ENCODE data around the gene PPP1R36. TPM values are rescaled to one million over a fixed set of nuclear protein-coding genes. Genes with fewer than 3 reads are reported as not detected.
A peak's percentile ranks its signal among the peaks of the same experiment; 100 is the strongest.
"Not testable (repeated sequence)": the region's sequence is repeated elsewhere in the genome, so short reads cannot be mapped to it uniquely, and the experiment has no call there.

PPP1R36 gene
- total RNA-seq, 4 donors from 2014 or later, result 0.59 to 7.6 (median 4.4) TPM

DNA sequence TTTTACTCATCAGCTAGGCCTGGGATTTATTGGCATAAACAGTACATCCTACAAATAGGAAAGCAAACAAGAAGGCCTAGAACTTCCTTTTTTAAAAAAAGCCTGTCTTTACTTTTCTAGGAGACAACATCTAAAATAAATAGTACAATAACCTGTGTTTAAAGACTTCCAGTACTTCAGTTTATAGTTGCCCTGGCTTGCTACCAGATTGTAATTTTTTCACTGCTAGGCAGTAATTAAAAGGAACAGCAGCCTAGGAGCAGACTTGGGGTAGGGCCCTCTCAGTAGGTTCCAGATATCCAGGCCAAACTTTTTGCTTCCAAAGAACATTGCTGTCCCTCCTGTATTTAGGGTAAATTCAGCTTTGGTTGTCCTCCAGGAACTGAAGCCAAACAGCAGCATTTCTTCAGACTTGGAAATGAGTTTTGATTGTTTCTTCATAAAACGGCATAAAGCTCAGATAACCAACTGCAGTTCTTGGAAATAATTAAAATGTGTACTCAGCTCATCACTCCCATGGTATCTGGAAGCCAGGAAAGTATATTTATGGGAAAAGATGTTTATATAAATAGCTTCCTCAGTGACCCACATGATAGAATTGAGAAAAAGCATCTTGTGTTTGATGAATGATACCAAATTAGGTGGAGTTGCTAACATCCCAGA, 61.7 kb downstream of the PPP1R36 start:
- peaks cover 0 to 26% (median 0%) of the 10 kb centered on the region in 4 donors for H3K4me1 ChIP-seq
- H3K36me3 ChIP-seq, result no peaks in the 10 kb centered on the region
- H3K9me3 ChIP-seq, result no peaks in the 10 kb centered on the region
- H3K27ac ChIP-seq, result peak overlapping the region in 2 of 4 donors; percentile 46 to 65
- WGBS, 2 donors, result 23% methylated on average over 1 of the region's 1 CpG
- DNase-seq (ENCODE audit: low spot score in 2 of 2), result peak in 1 of 2 donors; percentile 7
- H3K4me3 ChIP-seq, result no peak overlapping the region
- H3K27me3 ChIP-seq, result no peaks in the 10 kb centered on the region
- TF ChIP-seq, protein P1, sequence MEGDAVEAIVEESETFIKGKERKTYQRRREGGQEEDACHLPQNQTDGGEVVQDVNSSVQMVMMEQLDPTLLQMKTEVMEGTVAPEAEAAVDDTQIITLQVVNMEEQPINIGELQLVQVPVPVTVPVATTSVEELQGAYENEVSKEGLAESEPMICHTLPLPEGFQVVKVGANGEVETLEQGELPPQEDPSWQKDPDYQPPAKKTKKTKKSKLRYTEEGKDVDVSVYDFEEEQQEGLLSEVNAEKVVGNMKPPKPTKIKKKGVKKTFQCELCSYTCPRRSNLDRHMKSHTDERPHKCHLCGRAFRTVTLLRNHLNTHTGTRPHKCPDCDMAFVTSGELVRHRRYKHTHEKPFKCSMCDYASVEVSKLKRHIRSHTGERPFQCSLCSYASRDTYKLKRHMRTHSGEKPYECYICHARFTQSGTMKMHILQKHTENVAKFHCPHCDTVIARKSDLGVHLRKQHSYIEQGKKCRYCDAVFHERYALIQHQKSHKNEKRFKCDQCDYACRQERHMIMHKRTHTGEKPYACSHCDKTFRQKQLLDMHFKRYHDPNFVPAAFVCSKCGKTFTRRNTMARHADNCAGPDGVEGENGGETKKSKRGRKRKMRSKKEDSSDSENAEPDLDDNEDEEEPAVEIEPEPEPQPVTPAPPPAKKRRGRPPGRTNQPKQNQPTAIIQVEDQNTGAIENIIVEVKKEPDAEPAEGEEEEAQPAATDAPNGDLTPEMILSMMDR (IDR thresholded peaks at IDR 0.05), result no peak
- no peak for TF ChIP-seq POLR2A (IDR thresholded peaks at IDR 0.05)
- TF ChIP-seq EP300 (IDR thresholded peaks at IDR 0.05), result no peak

DNA sequence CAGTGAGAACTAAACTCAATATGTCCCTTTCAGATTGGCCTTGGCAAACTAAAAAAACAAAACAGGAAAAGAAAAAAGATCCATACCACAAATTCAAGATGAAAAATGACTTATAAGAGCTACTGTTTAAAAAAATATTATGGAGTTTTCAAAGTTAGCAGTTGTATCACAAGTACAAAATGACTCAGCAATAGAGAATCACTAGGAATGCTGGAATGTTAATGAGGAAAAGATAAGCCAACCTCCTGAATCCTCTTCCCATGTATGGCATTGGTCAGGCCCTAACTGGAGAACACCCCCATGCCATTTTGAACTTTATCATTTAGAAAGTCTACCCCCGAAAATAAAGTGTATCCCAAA, 62.2 kb downstream of the PPP1R36 start:
- 74 to 80% methylated on average over 1 of the region's 1 CpG for WGBS, 2 donors
- Histone ChIP-seq H3K9me3 (no peaks in the 10 kb centered on the region), H3K36me3 (no peaks in the 10 kb centered on the region), H3K4me3 (no peak overlapping the region), H3K4me1 (peaks cover 0 to 26% (median 0%) of the 10 kb centered on the region in 4 donors), H3K27me3 (no peaks in the 10 kb centered on the region), H3K27ac (peak overlapping the region in 2 of 4 donors; percentile 46 to 65)
- no peak for DNase-seq (ENCODE audit: low spot score in 2 of 2)
- TF ChIP-seq POLR2A (IDR thresholded peaks at IDR 0.05), result no peak
- TF ChIP-seq EP300 (IDR thresholded peaks at IDR 0.05), result no peak
- TF ChIP-seq, protein P1 (IDR thresholded peaks at IDR 0.05), result no peak

DNA sequence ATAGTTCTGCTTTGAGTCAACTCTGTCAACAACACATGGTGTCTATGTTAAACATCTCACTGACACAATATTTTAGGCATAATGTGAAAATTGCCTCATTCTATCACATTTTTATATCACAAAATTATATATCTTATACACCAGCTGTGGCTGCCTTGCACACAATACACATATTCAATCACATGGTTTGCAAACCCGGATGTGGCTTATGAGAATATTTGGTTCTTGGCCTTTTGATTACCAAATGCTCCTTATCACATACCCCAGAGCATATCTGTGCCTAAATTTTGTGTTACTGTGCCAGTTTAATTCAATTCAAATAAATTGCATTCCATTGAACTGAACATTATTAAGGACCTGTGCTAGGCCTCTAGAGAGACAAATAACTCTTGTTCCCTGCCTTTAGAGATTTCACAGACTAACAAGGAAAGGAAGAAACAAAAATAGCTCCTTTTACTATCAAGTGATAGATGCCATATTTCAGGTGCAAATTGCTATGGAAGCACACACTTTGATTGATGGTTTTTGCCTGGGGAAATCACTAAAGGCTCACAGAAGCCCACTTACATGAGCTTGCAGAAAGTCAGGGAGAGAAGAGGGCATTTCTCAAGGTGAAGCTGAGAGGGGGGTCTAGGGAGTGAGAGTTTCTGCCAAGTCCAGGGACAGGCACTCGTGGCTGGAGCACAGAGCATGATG, 63.4 kb downstream of the PPP1R36 start:
- Histone ChIP-seq H3K27me3 (no peaks in the 10 kb centered on the region), H3K27ac (no peak overlapping the region), H3K4me3 (no peak overlapping the region), H3K36me3 (no peaks in the 10 kb centered on the region), H3K9me3 (no peaks in the 10 kb centered on the region), H3K4me1 (peaks cover 0 to 26% (median 0%) of the 10 kb centered on the region in 4 donors)
- TF ChIP-seq EP300 (IDR thresholded peaks at IDR 0.05), result no peak
- no peak for TF ChIP-seq POLR2A (IDR thresholded peaks at IDR 0.05)
- TF ChIP-seq, protein P1 (IDR thresholded peaks at IDR 0.05), result no peak
- no peak for DNase-seq (ENCODE audit: low spot score in 2 of 2)
- WGBS, 2 donors, result 57 to 71% methylated on average over 2 of the region's 2 CpGs

DNA sequence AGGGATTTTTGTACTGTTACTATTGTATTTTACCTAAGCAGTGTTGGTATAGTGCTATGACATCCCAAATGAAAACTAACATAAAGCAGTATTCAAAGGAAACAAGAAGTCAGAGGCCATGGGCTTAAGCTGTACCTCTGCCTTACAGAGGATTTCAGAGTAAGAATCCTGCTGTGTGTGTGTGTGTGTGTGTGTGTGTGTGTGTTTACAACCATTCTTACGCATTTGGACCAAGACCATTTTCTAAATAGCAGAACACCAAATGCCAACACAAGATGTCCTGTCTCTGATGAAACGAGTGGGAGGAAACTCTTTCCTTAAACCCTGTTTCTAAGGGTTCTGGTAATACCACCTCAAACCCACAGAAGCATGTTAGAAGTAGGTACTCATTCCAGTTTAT, 64.4 kb downstream of the PPP1R36 start:
- Histone ChIP-seq H3K9me3 (no peaks in the 10 kb centered on the region), H3K27me3 (no peaks in the 10 kb centered on the region), H3K27ac (no peak overlapping the region), H3K36me3 (no peaks in the 10 kb centered on the region), H3K4me1 (peaks cover 0 to 26% (median 0%) of the 10 kb centered on the region in 4 donors), H3K4me3 (no peak overlapping the region)
- WGBS, 2 donors, result 65 to 84% methylated on average over 2 of the region's 2 CpGs
- DNase-seq (ENCODE audit: low spot score in 2 of 2), result no peak
- TF ChIP-seq EP300 (IDR thresholded peaks at IDR 0.05) (no peak), POLR2A (IDR thresholded peaks at IDR 0.05) (no peak)
- TF ChIP-seq, protein P1 (IDR thresholded peaks at IDR 0.05), result no peak

DNA sequence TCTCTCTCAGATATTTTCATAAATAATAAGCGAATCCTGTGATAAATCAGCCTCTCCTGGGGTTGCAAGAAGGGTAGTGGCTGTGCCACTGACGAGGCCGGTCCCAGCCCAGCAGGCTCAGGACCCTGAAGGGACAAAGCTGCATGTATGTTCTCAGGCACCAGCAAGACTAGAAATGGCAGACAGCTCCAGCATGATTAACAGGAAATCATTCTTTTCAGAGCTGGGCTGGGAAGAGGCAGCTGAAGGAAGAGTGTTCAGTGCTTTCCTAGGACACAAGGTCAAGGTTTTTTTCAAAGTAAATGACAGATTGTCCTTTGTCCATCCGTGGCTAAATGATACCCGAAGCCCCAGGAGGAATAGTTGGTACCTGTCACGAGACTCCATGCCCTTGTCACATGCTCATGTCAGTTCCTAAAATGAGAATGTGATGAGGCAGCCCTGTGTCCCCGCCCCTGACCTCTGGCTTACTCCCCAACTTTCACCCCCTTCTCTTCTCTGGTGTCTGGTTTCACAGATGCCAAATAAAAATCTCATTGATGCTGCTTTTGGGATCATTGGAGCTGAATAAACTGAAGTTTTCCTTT, 65.1 kb downstream of the PPP1R36 start:
- Histone ChIP-seq H3K4me3 (no peak overlapping the region), H3K27ac (no peak overlapping the region), H3K36me3 (no peaks in the 10 kb centered on the region), H3K9me3 (no peaks in the 10 kb centered on the region), H3K4me1 (peaks cover 0 to 26% (median 0%) of the 10 kb centered on the region in 4 donors), H3K27me3 (no peaks in the 10 kb centered on the region)
- no peak for DNase-seq (ENCODE audit: low spot score in 2 of 2)
- WGBS, 2 donors, result 43 to 45% methylated on average over 7 of the region's 7 CpGs
- TF ChIP-seq, protein P1 (IDR thresholded peaks at IDR 0.05), result no peak

DNA sequence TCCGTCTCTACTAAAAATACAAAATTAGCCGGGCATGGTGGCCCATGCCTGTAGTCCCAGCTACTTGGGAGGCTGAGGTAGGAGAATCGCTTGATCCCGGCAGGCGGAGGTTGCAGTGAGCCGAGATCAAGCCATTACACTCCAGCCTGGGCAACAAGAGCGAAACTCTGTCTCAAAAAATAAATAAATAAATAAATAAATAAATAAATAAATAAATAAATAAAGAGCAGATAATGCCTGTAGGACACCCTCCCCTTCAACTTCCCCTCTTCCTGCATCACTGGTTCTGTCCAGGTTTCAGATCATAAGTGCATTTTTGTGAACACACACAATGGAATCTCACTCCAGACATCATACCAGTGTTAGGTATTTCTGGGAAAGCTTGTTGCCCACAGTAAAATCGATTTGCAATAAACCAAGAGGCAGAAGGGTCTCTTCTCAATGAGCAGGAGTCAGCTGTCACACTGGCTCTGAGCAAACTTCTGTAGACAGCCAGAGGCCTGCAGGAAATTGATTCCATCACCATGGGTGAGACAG, 68.2 kb downstream of the PPP1R36 start:
- H3K27ac ChIP-seq; H3K9me3 ChIP-seq; H3K4me3 ChIP-seq; DNase-seq (ENCODE audit: low spot score in 2 of 2); H3K4me1 ChIP-seq; H3K27me3 ChIP-seq; H3K36me3 ChIP-seq: not testable (repeated sequence)
- 88 to 90% methylated on average over 8 of the region's 8 CpGs for WGBS, 2 donors

All from tibial nerve (tissue), 4 donors.